ENCODE measurements around the gene STIM2.

DNA sequence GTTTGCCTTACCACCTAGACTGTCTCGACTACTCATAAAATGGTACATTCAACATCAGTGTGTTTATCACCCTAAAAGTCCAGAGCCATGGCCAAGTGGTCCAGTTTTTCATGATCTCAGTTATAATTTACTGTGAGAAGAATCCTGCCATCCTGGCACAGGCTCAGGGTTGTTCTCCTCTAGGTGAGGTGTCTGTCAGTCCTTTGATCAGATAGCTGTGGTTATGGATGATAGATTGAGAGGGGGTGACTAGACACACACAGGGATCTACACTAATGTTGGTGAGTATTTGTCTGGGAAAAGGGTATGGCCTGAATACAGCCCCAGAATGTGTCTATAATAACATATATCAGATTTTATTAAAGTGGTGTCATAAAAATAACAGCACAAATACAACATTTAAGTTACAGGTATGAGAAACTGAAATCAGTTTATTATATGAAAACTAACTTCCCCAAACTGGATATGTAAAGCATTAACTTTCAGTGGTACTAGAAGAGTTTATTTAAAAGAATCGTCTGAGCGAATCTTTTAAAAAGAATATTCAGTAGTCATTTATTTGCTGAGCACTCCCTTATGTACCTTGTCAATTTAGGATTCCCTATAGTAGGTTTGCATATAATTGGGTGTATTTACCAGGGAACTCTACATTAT, 93.3 kb downstream of the STIM2 start:
- TF ChIP-seq, protein P1, sequence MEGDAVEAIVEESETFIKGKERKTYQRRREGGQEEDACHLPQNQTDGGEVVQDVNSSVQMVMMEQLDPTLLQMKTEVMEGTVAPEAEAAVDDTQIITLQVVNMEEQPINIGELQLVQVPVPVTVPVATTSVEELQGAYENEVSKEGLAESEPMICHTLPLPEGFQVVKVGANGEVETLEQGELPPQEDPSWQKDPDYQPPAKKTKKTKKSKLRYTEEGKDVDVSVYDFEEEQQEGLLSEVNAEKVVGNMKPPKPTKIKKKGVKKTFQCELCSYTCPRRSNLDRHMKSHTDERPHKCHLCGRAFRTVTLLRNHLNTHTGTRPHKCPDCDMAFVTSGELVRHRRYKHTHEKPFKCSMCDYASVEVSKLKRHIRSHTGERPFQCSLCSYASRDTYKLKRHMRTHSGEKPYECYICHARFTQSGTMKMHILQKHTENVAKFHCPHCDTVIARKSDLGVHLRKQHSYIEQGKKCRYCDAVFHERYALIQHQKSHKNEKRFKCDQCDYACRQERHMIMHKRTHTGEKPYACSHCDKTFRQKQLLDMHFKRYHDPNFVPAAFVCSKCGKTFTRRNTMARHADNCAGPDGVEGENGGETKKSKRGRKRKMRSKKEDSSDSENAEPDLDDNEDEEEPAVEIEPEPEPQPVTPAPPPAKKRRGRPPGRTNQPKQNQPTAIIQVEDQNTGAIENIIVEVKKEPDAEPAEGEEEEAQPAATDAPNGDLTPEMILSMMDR (conservative IDR thresholded peaks at IDR 0.05; ENCODE audit: low read depth, low read length), result no peak
- no peak for TF ChIP-seq EZH2 (IDR thresholded peaks at IDR 0.05; ENCODE audit: borderline replicate concordance, low read depth, low read length, poor library complexity, severe bottlenecking)
